Fibroblast of lung (primary cell): ENCODE data around the gene DLX2.

ENCODE experiments used
- CTCF ChIP-seq, 2 donors: IDR thresholded peaks in 1 of 2; conservative IDR thresholded peaks in 1 of 2; 1 replicate in 1 of 2; 2 replicates in 1 of 2; pipeline ENCODE4 v1.5.1; 2011 to 2012; ENCODE audit warnings: low read length in 2 of 2, control low read depth in 1 of 2, inconsistent platforms in 1 of 2, low read depth in 1 of 2, mild to moderate bottlenecking in 1 of 2
- EZH2 ChIP-seq: IDR thresholded peaks from 2 replicates; pipeline ENCODE4 v1.5.1; 2012; ENCODE audit warnings: low read length, control low read depth, mild to moderate bottlenecking; ENCODE audit errors: missing control alignments

GRCh38 chr2:172137109-172137508 lies 34.4 kb upstream of the DLX2 start:
- TF ChIP-seq CTCF (conservative IDR thresholded peaks at IDR 0.05 in 1 of 2, IDR thresholded peaks at IDR 0.05 in 1 of 2; ENCODE audit: low read depth in 1 of 2, low read length in 2 of 2) (no peak), EZH2 (no peak)
